Measurements from ENCODE around the gene TMTC3. TPM values are rescaled to one million over a fixed set of nuclear protein-coding genes. Genes with fewer than 3 reads are reported as not detected.

TMTC3 gene
- total RNA-seq (2014; rRNA removed; shearing (Covaris generic)) (53.8 and 55.8 TPM in 2 replicates), polyA plus RNA-seq (2016; fragmentation: Nextera tagmentation; extraction: Ambion mirVana) (15.5 and 17.7 TPM in 2 replicates)
- long read RNA-seq, full-length matches to known transcripts, result 3 of 6 reads
- long read RNA-seq, partial matches to known transcripts, result 0 of 6 reads
- long read RNA-seq, other reads (novel, unspliced or antisense), result 3 of 6 reads

- Mint-ChIP-seq H3K4me3 (peak within 1 kb of the TSS; percentile 99), H3K9me3 (no peaks in the 10 kb centered on the region), H3K4me1 (peaks cover 36% of the 10 kb centered on the region), H3K27me3 (ENCODE audit: insufficient read depth, low read depth, poor library complexity) (peaks cover 6% of the 10 kb centered on the region), H3K27ac (peak within 1 kb of the TSS; percentile 96), H3K36me3 (ENCODE audit: low read depth) (no peaks in the 10 kb centered on the region)
- H3K27me3 ChIP-seq (ENCODE audit: insufficient read depth), result no peaks in the 10 kb centered on the region
- H3F3A ChIP-seq (replicated peaks; ENCODE audit: low read depth), result no peaks in the 10 kb centered on the region
- no peaks in the 10 kb centered on the region for H3K36me3 ChIP-seq (ENCODE audit: insufficient read depth)
- DNase-seq (ENCODE audit: low spot score) (peak; percentile 100), ATAC-seq (peak; percentile 94)
- peak within 1 kb of the TSS; percentile 76 for H3K4me3 ChIP-seq
- peaks cover 41% of the 10 kb centered on the region for H3K79me2 ChIP-seq (replicated peaks; ENCODE audit: insufficient read depth)
- H3K4me2 ChIP-seq, result peak within 1 kb of the TSS; percentile 80
- no peaks in the 10 kb centered on the region for H4K20me1 ChIP-seq (replicated peaks; ENCODE audit: insufficient read depth)
- peaks cover 29% of the 10 kb centered on the region for H3K4me1 ChIP-seq (ENCODE audit: insufficient read depth)
- TF ChIP-seq REST (IDR thresholded peaks at IDR 0.05; ENCODE audit: unreplicated experiment) (no peak), ZNF331 (CRISPR knock-in tag; IDR thresholded peaks at IDR 0.05; ENCODE audit: low read depth) (no peak), CREB1 (CRISPR knock-in tag; IDR thresholded peaks at IDR 0.05; ENCODE audit: low read depth) (peak; percentile 65), POLR2AphosphoS5 (IDR thresholded peaks at IDR 0.05; ENCODE audit: low read depth) (peak; percentile 71), ZNF114 (CRISPR knock-in tag; IDR thresholded peaks at IDR 0.05) (no peak), ETS1 (IDR thresholded peaks at IDR 0.05) (peak; percentile 100), JUNB (IDR thresholded peaks at IDR 0.05; ENCODE audit: unreplicated experiment) (no peak), EZH2phosphoT487 (IDR thresholded peaks at IDR 0.05; ENCODE audit: unreplicated experiment) (no peak), EZH2 (IDR thresholded peaks at IDR 0.05; ENCODE audit: low read depth, unreplicated experiment) (no peak)
- H3K9me2 ChIP-seq (ENCODE audit: insufficient read depth), result no peaks in the 10 kb centered on the region
- peak within 1 kb of the TSS; percentile 76 for H3K27ac ChIP-seq (ENCODE audit: low read depth)
- peak within 1 kb of the TSS; percentile 94 for H2AFZ ChIP-seq
Observed at GRCh38 chr12:88141774-88142609, at the start of gene TMTC3, which contains the start of gene CEP290. Gene TMTC3 (plus strand): TSS chr12:88142307. CDS start chr12:88148316, 6,009 bp downstream. Gene CEP290 (minus strand): TSS chr12:88142088. CDS start chr12:88141307, 781 bp downstream.
